ENCODE results near the gene ZNF189.

- TF ChIP-seq POLR2A (IDR thresholded peaks at IDR 0.05) (no peak), CTCF (IDR thresholded peaks at IDR 0.05) (no peak), POLR2AphosphoS5 (IDR thresholded peaks at IDR 0.05) (no peak)
Observed at GRCh38 chr9:101381833-101382342, 16.8 kb upstream of the ZNF189 start.

Data from breast epithelium (tissue), 3 donors.